ENCODE measurements around the gene TULP3.

Gene TULP3

GRCh38 chr12:2877047-2877952 lies 13.4 kb upstream of the TULP3 start, which contains the start of the genes FOXM1 and RHNO1:
Gene FOXM1 (minus strand): TSS chr12:2877174. CDS start chr12:2874478, 2,696 bp downstream.
Gene RHNO1 (plus strand): TSS chr12:2877223. CDS start chr12:2885367, 8,144 bp downstream.
- TF ChIP-seq, protein P1, sequence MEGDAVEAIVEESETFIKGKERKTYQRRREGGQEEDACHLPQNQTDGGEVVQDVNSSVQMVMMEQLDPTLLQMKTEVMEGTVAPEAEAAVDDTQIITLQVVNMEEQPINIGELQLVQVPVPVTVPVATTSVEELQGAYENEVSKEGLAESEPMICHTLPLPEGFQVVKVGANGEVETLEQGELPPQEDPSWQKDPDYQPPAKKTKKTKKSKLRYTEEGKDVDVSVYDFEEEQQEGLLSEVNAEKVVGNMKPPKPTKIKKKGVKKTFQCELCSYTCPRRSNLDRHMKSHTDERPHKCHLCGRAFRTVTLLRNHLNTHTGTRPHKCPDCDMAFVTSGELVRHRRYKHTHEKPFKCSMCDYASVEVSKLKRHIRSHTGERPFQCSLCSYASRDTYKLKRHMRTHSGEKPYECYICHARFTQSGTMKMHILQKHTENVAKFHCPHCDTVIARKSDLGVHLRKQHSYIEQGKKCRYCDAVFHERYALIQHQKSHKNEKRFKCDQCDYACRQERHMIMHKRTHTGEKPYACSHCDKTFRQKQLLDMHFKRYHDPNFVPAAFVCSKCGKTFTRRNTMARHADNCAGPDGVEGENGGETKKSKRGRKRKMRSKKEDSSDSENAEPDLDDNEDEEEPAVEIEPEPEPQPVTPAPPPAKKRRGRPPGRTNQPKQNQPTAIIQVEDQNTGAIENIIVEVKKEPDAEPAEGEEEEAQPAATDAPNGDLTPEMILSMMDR (conservative IDR thresholded peaks at IDR 0.05; ENCODE audit: low read depth, low read length) = peak; percentile 18
- DNase-seq (ENCODE audit: low read depth) = peak; percentile 93
- H3K4me3 ChIP-seq (ENCODE audit: low read depth, low read length) = peak within 1 kb of the TSS; percentile 85

- DNase-seq (ENCODE audit: low read depth) = peak; percentile 67
- peak overlapping the region; percentile 85 for H3K4me3 ChIP-seq (ENCODE audit: low read depth, low read length)
- TF ChIP-seq, protein P1 (conservative IDR thresholded peaks at IDR 0.05; ENCODE audit: low read depth, low read length) = peak; percentile 20
Measured at GRCh38 chr12:2877953-2878732, 12.5 kb upstream of the TULP3 start.

DNA sequence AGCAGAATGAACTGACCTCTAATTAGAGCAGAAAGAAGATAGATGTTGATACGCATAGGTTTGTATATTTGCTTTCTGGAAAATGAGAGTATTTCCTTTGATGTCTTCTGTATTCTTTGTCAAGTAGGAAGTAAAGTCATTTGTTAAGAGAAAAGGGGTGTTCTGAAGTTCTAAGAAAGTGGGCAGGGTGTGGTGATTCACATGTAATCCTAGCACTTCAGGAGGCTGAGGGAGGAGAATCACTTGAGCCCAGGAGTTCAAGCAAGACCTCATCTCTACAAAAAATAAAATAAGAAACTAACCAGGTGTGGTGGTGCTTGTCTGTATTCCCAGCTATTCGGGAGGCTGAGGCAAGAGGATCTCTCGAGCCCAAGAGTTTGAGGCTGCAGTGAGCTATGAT lies 10.8 kb upstream of the TULP3 start:
- no peak for DNase-seq (ENCODE audit: low read depth)
- TF ChIP-seq, protein P1 (conservative IDR thresholded peaks at IDR 0.05; ENCODE audit: low read depth, low read length) = no peak
- H3K4me3 ChIP-seq (ENCODE audit: low read depth, low read length) = no peak overlapping the region

- H3K4me3 ChIP-seq (ENCODE audit: low read depth, low read length) = no peak overlapping the region
- no peak for DNase-seq (ENCODE audit: low read depth)
- TF ChIP-seq, protein P1 (conservative IDR thresholded peaks at IDR 0.05; ENCODE audit: low read depth, low read length) = no peak
Measured at GRCh38 chr12:2884810-2885209, 5.9 kb upstream of the TULP3 start.

DNA sequence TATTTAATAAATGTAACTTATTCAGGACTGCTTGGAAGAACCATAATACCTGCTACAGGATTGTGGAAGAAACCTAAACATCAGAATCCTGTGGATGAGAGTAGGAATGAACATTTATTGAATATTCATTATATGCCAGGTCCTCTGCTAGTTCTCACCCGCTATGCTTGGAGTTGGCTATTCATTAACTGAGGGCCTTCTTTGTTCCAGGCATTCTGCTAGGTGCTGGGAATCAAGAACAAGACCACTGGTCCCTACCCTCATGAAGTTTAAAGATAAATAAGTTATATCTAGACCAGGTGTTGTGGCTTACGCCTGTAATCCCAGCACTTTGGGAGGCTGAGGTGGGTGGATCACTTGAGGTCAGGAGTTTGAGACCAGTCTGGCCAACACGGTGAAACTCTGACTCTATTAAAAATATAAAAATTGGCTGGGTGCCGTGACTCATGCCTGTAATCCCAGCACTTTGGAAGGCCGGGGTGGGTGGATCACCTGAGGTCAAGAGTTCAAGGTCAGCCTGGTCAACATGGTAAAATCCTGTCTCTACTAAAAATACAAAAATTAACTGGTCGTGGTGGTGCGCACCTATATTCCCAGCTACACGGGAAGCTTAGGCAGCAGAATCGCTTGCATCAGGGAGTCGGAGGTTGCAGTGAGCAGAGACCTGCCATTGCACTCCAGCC lies 3.8 kb upstream of the TULP3 start:
- TF ChIP-seq, protein P1 (conservative IDR thresholded peaks at IDR 0.05; ENCODE audit: low read depth, low read length) = no peak
- no peak for DNase-seq (ENCODE audit: low read depth)
- no peak overlapping the region for H3K4me3 ChIP-seq (ENCODE audit: low read depth, low read length)

- peak; percentile 12 for DNase-seq (ENCODE audit: low read depth)
- TF ChIP-seq, protein P1 (conservative IDR thresholded peaks at IDR 0.05; ENCODE audit: low read depth, low read length) = no peak
- peak overlapping the region; percentile 96 for H3K4me3 ChIP-seq (ENCODE audit: low read depth, low read length)
Measured at GRCh38 chr12:2890001-2890387, 697 bp upstream of the TULP3 start.
